Caco-2 (cell line): ENCODE data around the gene SKIC2. TPM values are rescaled to one million over a fixed set of nuclear protein-coding genes. Genes with fewer than 3 reads are reported as not detected.

ENCODE experiments used
- BruUV-seq: library from RNA; stranded (reverse); fragments of 400-500 nt; replicated peaks from 2 replicates; lab custom pipeline; 2021; lab: Mats Ljungman, UMichigan
- CTCF ChIA-PET: fragments of 300-600 bp; sonication (Branson Sonifier 250); formaldehyde crosslinking; loops from one replicate; lab custom pipeline; 2022; ENCODE audit warnings: antibody characterized with exemption; lab: Charles Lee
- POLR2A ChIA-PET: fragments of 300-600 bp; sonication (Branson Sonifier 250); formaldehyde crosslinking; loops from one replicate; lab custom pipeline; 2022; ENCODE audit warnings: antibody characterized with exemption; lab: Charles Lee
- DNase-seq, 2 experiments: peaks; one replicate each; pipeline versions ENCODE4 v3.0.0 to v3.0.0-alpha.2; 2020 to 2022
- H3K27me3 ChIP-seq: replicated peaks from 2 replicates; pipeline ENCODE4 v1.6.0; 2011; ENCODE audit warnings: low read length; ENCODE audit not compliant: control insufficient read depth, insufficient read depth
- H3K36me3 ChIP-seq: 2 replicates; pipeline ENCODE4 v1.5.1; 2011; ENCODE audit warnings: low read length; ENCODE audit not compliant: control insufficient read depth, insufficient read depth
- H3K4me1 ChIP-seq: fragments of 250-450 bp; sonication (Bioruptor Pico); 2 replicates; pipeline ENCODE4 v1.5.1; 2020; ENCODE audit warnings: mild to moderate bottlenecking
- H3K4me3 ChIP-seq: 2 replicates; pipeline ENCODE4 v1.5.1; 2011; ENCODE audit warnings: low read depth, mild to moderate bottlenecking, control low read depth, low read length
- H3K9me3 ChIP-seq: fragments of 250-450 bp; sonication (Bioruptor Pico); 2 replicates; pipeline ENCODE4 v1.5.1; 2020; ENCODE audit warnings: mild to moderate bottlenecking, moderate library complexity
- H3K27ac Mint-ChIP-seq: one replicate; pipeline ENCODE4 v1.8.0; 2022; ENCODE audit warnings: mixed read lengths; ENCODE audit not compliant: unreplicated experiment
- H3K27me3 Mint-ChIP-seq: one replicate; pipeline ENCODE4 v1.8.0; 2022; ENCODE audit warnings: mixed read lengths; ENCODE audit not compliant: insufficient read depth, unreplicated experiment
- H3K36me3 Mint-ChIP-seq: one replicate; pipeline ENCODE4 v1.8.0; 2022; ENCODE audit warnings: mild to moderate bottlenecking, mixed read lengths; ENCODE audit not compliant: insufficient read depth, unreplicated experiment
- H3K4me1 Mint-ChIP-seq: one replicate; pipeline ENCODE4 v1.8.0; 2022; ENCODE audit warnings: low read depth, mixed read lengths; ENCODE audit not compliant: unreplicated experiment
- H3K4me3 Mint-ChIP-seq: one replicate; pipeline ENCODE4 v1.8.0; 2022; ENCODE audit warnings: mild to moderate bottlenecking, moderate library complexity, mixed read lengths; ENCODE audit not compliant: unreplicated experiment
- H3K9me3 Mint-ChIP-seq: one replicate; pipeline ENCODE4 v1.8.0; 2022; ENCODE audit warnings: mixed read lengths; ENCODE audit not compliant: unreplicated experiment
- CTCF ChIP-seq, 2 experiments: fragments of 200-600 bp in 1 of 2; IDR thresholded peaks; 1 replicate in 1 of 2; 2 replicates in 1 of 2; pipeline versions ENCODE4 v1.5.1 to v1.8.0; 2011 to 2022; ENCODE audit warnings: antibody characterized with exemption in 1 of 2, control low read depth in 1 of 2, inconsistent platforms in 1 of 2, low read depth in 1 of 2, low read length in 1 of 2, mild to moderate bottlenecking in 1 of 2, moderate library complexity in 1 of 2; ENCODE audit not compliant: insufficient read depth in 1 of 2, severe bottlenecking in 1 of 2, unreplicated experiment in 1 of 2
- intact Hi-C: fragments of 100-400 bp; cut with micrococcal nuclease; formaldehyde crosslinking; loops from one replicate; pipeline ENCODE4 v1.10.0; 2022; ENCODE audit not compliant: unreplicated experiment
- total RNA-seq: library from RNA; stranded (reverse); gene quantifications from 2 replicates; pipeline ENCODE4 v1.2.3, GENCODE V29; 2022

The SKIC2 gene
- total RNA-seq, 1 experiment from 2014 or later, result 70.0 TPM

GRCh38 chr6:31919624-31920303 lies 39.2 kb upstream of the SKIC2 start:
- ChIA-PET CTCF (interaction anchor here (0.6 to 1.3 kb wide), 3 partner anchors 9 to 57 kb away, joined by 3 to 4 read pairs (median 3); no protein-coding TSS in a partner anchor), POLR2A (interaction anchor here (0.7 kb wide), 1 partner anchor 22 kb away, joined by 7 read pairs; the partner anchor contains the start of gene EHMT2)
- Histone ChIP-seq H3K27me3 (no peaks in the 10 kb centered on the region), H3K36me3 (no peaks in the 10 kb centered on the region), H3K4me1 (peaks cover 15% of the 10 kb centered on the region), H3K4me3 (no peak overlapping the region), H3K9me3 (no peaks in the 10 kb centered on the region)
- DNase-seq, result no peak
- Mint-ChIP-seq H3K4me3 (no peak overlapping the region), H3K9me3 (no peaks in the 10 kb centered on the region), H3K27me3 (no peaks in the 10 kb centered on the region), H3K27ac (no peak overlapping the region), H3K4me1 (peaks cover 23% of the 10 kb centered on the region), H3K36me3 (no peaks in the 10 kb centered on the region)
- intact Hi-C loops, result loop anchor here (2.0 kb wide), 1 partner anchor 21 kb away; no protein-coding TSS in a partner anchor
- TF ChIP-seq CTCF (IDR thresholded peaks at IDR 0.05; ENCODE audit: insufficient read depth in 1 of 2, low read depth in 1 of 2, low read length in 1 of 2, severe bottlenecking in 1 of 2, unreplicated experiment in 1 of 2), result no peak
- no TSS peak for BruUV-seq

- H3K27me3 ChIP-seq, result no peaks in the 10 kb centered on the region
- no peak overlapping the region for H3K27ac Mint-ChIP-seq
- no peak overlapping the region for H3K4me3 Mint-ChIP-seq
- no peak overlapping the region for H3K4me3 ChIP-seq
- H3K36me3 Mint-ChIP-seq, result no peaks in the 10 kb centered on the region
- DNase-seq, result peak in 1 of 2 experiments; percentile 51
- H3K27me3 Mint-ChIP-seq, result no peaks in the 10 kb centered on the region
- H3K9me3 Mint-ChIP-seq, result no peaks in the 10 kb centered on the region
- TF ChIP-seq CTCF (IDR thresholded peaks at IDR 0.05; ENCODE audit: insufficient read depth in 1 of 2, low read depth in 1 of 2, low read length in 1 of 2, severe bottlenecking in 1 of 2, unreplicated experiment in 1 of 2), result no peak
- no peaks in the 10 kb centered on the region; the same call in 1 of the 2 replicates for H3K36me3 ChIP-seq
- peaks cover 20% of the 10 kb centered on the region for H3K4me1 Mint-ChIP-seq
- POLR2A ChIA-PET, result interaction anchor here (0.8 to 1.7 kb wide), 3 partner anchors 18 to 32 kb away, joined by 3 to 4 read pairs (median 3); partner anchors contain the start of gene CFB
- H3K4me1 ChIP-seq, result peaks cover 15% of the 10 kb centered on the region
- CTCF ChIA-PET, result interaction anchor here (0.7 kb wide), 1 partner anchor 32 kb away, joined by 3 read pairs; no protein-coding TSS in a partner anchor
- H3K9me3 ChIP-seq, result no peaks in the 10 kb centered on the region
- no TSS peak for BruUV-seq
- intact Hi-C loops, result loop anchor here (2.0 kb wide), 1 partner anchor 20 kb away; no protein-coding TSS in a partner anchor
Measured at GRCh38 chr6:31920811-31921210, 38.2 kb upstream of the SKIC2 start.

- no peaks in the 10 kb centered on the region for H3K9me3 Mint-ChIP-seq
- peak in 1 of 2 experiments; percentile 55 for DNase-seq
- no peaks in the 10 kb centered on the region for H3K36me3 Mint-ChIP-seq
- Histone ChIP-seq H3K9me3 (no peaks in the 10 kb centered on the region), H3K4me1 (peaks cover 18% of the 10 kb centered on the region), H3K4me3 (no peak overlapping the region), H3K36me3 (no peaks in the 10 kb centered on the region; the same call in 1 of the 2 replicates), H3K27me3 (no peaks in the 10 kb centered on the region)
- no TSS peak for BruUV-seq
- H3K27ac Mint-ChIP-seq, result no peak overlapping the region
- intact Hi-C loops, result no loop called here
- POLR2A ChIA-PET, result interaction anchor here (0.8 to 1.0 kb wide), 2 partner anchors 24 to 116 kb away, joined by 3 read pairs; partner anchors contain the start of gene LSM2
- H3K4me3 Mint-ChIP-seq, result no peak overlapping the region
- CTCF ChIA-PET, result interaction anchor here (0.5 to 1.6 kb wide), 6 partner anchors 15 to 150 kb away, joined by 3 to 6 read pairs (median 3); partner anchors contain the start of gene NEU1
- TF ChIP-seq CTCF (IDR thresholded peaks at IDR 0.05; ENCODE audit: insufficient read depth in 1 of 2, low read depth in 1 of 2, low read length in 1 of 2, severe bottlenecking in 1 of 2, unreplicated experiment in 1 of 2), result peak in 1 of 2 experiments; percentile 40
- H3K27me3 Mint-ChIP-seq, result no peaks in the 10 kb centered on the region
- H3K4me1 Mint-ChIP-seq, result peaks cover 16% of the 10 kb centered on the region
Measured at GRCh38 chr6:31922942-31923341, 36.0 kb upstream of the SKIC2 start.
